ENCODE results near the gene TTC9.
A peak's percentile ranks its signal among the peaks of the same experiment; 100 is the strongest.

TTC9 gene

DNA sequence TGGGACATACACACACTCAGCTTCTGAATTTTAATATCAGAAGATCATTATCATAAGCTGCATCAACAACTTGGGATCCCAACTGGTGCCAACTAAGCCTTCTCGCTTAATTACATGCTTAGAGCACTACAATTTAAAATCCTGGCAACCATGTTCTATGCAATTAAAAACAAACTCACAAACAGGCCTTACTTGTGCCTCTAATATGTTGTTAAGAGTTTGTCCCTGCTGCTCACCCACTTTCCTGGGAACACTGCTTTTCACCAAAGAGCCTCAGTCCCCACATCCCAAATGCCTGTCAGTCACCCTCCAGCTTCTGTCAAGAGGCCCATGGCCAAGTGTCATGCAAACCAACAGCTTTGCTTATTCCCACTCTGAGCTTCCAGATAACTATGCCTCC is 69.7 kb downstream of the TTC9 start:
- H3K4me3 ChIP-seq (IDR thresholded peaks at IDR 0.05; ENCODE audit: insufficient read depth, low read depth, low read length), result no peak overlapping the region
- H3K27me3 ChIP-seq (ENCODE audit: insufficient read depth, low read depth), result no peaks in the 10 kb centered on the region
- no peak overlapping the region for H3K4me2 ChIP-seq
- TF ChIP-seq, protein P1, sequence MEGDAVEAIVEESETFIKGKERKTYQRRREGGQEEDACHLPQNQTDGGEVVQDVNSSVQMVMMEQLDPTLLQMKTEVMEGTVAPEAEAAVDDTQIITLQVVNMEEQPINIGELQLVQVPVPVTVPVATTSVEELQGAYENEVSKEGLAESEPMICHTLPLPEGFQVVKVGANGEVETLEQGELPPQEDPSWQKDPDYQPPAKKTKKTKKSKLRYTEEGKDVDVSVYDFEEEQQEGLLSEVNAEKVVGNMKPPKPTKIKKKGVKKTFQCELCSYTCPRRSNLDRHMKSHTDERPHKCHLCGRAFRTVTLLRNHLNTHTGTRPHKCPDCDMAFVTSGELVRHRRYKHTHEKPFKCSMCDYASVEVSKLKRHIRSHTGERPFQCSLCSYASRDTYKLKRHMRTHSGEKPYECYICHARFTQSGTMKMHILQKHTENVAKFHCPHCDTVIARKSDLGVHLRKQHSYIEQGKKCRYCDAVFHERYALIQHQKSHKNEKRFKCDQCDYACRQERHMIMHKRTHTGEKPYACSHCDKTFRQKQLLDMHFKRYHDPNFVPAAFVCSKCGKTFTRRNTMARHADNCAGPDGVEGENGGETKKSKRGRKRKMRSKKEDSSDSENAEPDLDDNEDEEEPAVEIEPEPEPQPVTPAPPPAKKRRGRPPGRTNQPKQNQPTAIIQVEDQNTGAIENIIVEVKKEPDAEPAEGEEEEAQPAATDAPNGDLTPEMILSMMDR (conservative IDR thresholded peaks at IDR 0.05; ENCODE audit: low read depth, low read length), result no peak
- no peak overlapping the region for H3K9ac ChIP-seq
- H3K27ac ChIP-seq, result no peak overlapping the region
- no peak overlapping the region for H2AFZ ChIP-seq (ENCODE audit: low read depth)
- no peaks in the 10 kb centered on the region for H3K4me1 ChIP-seq (ENCODE audit: low read depth, poor library complexity, severe bottlenecking)
- no peaks in the 10 kb centered on the region for H4K20me1 ChIP-seq (ENCODE audit: insufficient read depth)
- no peaks in the 10 kb centered on the region for H3K36me3 ChIP-seq (ENCODE audit: insufficient read depth)
- H3K79me2 ChIP-seq (ENCODE audit: insufficient read depth, low read depth), result no peaks in the 10 kb centered on the region

DNA sequence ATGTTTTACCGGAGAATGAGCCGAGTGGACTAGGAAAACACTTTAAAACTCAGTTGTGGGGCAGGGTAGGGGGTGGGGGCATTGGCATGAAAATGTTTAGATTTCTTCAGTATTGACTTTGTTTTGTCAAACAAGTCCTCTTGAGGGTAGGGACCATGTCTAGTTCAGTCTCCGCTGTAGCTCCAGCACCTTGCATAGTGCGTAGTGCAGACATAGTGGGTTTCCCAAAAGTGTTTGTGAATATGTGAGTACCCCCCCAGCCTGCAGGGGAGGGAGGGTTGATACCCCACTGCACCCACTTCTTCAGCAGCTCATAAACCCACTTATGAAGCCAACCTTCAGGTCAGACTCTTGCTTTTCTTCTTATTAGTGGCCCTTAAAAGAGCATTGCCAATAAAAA is 71.4 kb downstream of the TTC9 start:
- Histone ChIP-seq H2AFZ (ENCODE audit: low read depth) (no peak overlapping the region), H3K36me3 (ENCODE audit: insufficient read depth) (no peaks in the 10 kb centered on the region), H3K4me3 (IDR thresholded peaks at IDR 0.05; ENCODE audit: insufficient read depth, low read depth, low read length) (no peak overlapping the region), H4K20me1 (ENCODE audit: insufficient read depth) (no peaks in the 10 kb centered on the region), H3K4me1 (ENCODE audit: low read depth, poor library complexity, severe bottlenecking) (no peaks in the 10 kb centered on the region), H3K27ac (no peak overlapping the region), H3K4me2 (no peak overlapping the region), H3K9ac (no peak overlapping the region), H3K27me3 (ENCODE audit: insufficient read depth, low read depth) (no peaks in the 10 kb centered on the region), H3K79me2 (ENCODE audit: insufficient read depth, low read depth) (no peaks in the 10 kb centered on the region)
- TF ChIP-seq, protein P1 (conservative IDR thresholded peaks at IDR 0.05; ENCODE audit: low read depth, low read length), result no peak

DNA sequence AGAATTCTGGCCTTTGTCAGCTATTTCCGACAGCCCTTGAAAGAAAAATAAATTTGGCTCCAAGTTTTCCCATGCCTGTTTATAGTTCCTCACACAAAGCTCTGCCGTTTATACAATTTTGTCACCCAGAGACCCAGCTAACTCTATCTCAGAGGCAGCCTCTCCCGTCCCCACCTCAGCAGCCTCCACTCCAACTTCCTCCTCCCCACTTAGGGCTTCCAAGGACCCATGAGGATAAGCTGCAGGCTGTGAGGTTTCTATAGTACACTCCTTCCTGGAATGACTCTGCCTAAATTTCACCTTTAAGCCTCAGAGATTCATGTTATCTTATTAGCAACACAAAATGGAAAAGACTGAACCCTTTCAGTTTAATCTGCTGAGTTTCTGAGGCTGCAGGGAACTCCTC is 71.8 kb downstream of the TTC9 start:
- Histone ChIP-seq H3K4me3 (IDR thresholded peaks at IDR 0.05; ENCODE audit: insufficient read depth, low read depth, low read length) (no peak overlapping the region), H3K27ac (no peak overlapping the region), H3K4me1 (ENCODE audit: low read depth, poor library complexity, severe bottlenecking) (no peaks in the 10 kb centered on the region), H3K4me2 (no peak overlapping the region), H4K20me1 (ENCODE audit: insufficient read depth) (no peaks in the 10 kb centered on the region), H2AFZ (ENCODE audit: low read depth) (no peak overlapping the region), H3K79me2 (ENCODE audit: insufficient read depth, low read depth) (no peaks in the 10 kb centered on the region), H3K36me3 (ENCODE audit: insufficient read depth) (no peaks in the 10 kb centered on the region), H3K27me3 (ENCODE audit: insufficient read depth, low read depth) (no peaks in the 10 kb centered on the region), H3K9ac (no peak overlapping the region)
- TF ChIP-seq, protein P1 (conservative IDR thresholded peaks at IDR 0.05; ENCODE audit: low read depth, low read length), result no peak

DNA sequence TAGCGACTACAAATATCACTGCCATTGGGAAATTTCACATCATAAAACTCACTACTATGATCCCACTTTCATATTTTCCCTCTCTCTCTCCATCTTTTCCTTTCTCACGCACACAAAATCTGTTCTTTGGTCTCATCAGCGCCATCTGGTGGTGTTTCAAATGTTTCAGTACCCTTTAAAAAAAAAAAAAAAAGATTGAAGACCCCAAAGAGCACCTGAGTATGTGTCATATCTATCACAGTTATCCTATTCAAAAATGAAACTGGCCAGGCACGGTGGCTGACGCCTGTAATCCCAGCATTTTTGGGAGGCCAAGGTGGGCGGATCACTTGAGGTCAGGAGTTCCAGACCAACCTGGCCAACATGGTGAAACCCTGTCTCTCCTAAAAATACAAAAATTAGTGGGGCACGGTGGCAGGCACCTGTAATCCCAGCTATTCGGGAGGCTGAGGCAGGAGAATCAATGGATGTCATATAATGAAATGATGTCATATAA is 72.4 kb downstream of the TTC9 start:
- H2AFZ ChIP-seq (ENCODE audit: low read depth), result no peak overlapping the region
- no peaks in the 10 kb centered on the region for H3K79me2 ChIP-seq (ENCODE audit: insufficient read depth, low read depth)
- no peaks in the 10 kb centered on the region for H4K20me1 ChIP-seq (ENCODE audit: insufficient read depth)
- H3K9ac ChIP-seq, result no peak overlapping the region
- TF ChIP-seq, protein P1 (conservative IDR thresholded peaks at IDR 0.05; ENCODE audit: low read depth, low read length), result peak; percentile 76
- H3K4me1 ChIP-seq (ENCODE audit: low read depth, poor library complexity, severe bottlenecking), result no peaks in the 10 kb centered on the region
- no peaks in the 10 kb centered on the region for H3K36me3 ChIP-seq (ENCODE audit: insufficient read depth)
- no peak overlapping the region for H3K4me2 ChIP-seq
- H3K27ac ChIP-seq, result no peak overlapping the region
- H3K4me3 ChIP-seq (IDR thresholded peaks at IDR 0.05; ENCODE audit: insufficient read depth, low read depth, low read length), result no peak overlapping the region
- H3K27me3 ChIP-seq (ENCODE audit: insufficient read depth, low read depth), result no peaks in the 10 kb centered on the region

Data from KMS-11 (cell line).